PC-3 (cell line): ENCODE measurements around the gene CUEDC1. TPM values are rescaled to one million over a fixed set of nuclear protein-coding genes. Genes with fewer than 3 reads are reported as not detected.

Experiments
- ATAC-seq: fragments of 200-7000 bp; cut with Tn5 transposase; 2 replicates; pipeline ENCODE4 v1.9.1; 2020; ENCODE audit warnings: mild to moderate bottlenecking, moderate library complexity
- BruUV-seq: library from RNA; stranded (reverse); fragments of 400-500 nt; replicated peaks from 2 replicates; lab custom pipeline; 2021; lab: Mats Ljungman, UMichigan
- CTCF ChIA-PET: fragments of 300-600 bp; sonication (Branson Sonifier 250); formaldehyde crosslinking; loops from one replicate; lab custom pipeline; 2022; ENCODE audit warnings: antibody characterized with exemption; lab: Charles Lee
- POLR2A ChIA-PET: fragments of 300-600 bp; sonication (Branson Sonifier 250); formaldehyde crosslinking; loops from one replicate; lab custom pipeline; 2022; ENCODE audit warnings: antibody characterized with exemption; ENCODE audit not compliant: unreplicated experiment; lab: Charles Lee
- DNase-seq: peaks from one replicate; pipeline ENCODE4 v3.0.0-alpha.2; 2015
- H2AFZ ChIP-seq: fragments of 300-600 bp; sonication (generic); 2 replicates; pipeline ENCODE4 v1.6.0; 2016; ENCODE audit warnings: antibody characterized with exemption, low read length
- H3F3A ChIP-seq: fragments of 300-600 bp; sonication (generic); one replicate; pipeline ENCODE4 v1.6.0; 2017; ENCODE audit warnings: antibody characterized with exemption, low read length, control low read depth, mild to moderate bottlenecking; ENCODE audit not compliant: unreplicated experiment
- H3K27ac ChIP-seq: fragments of 300-600 bp; sonication (generic); 2 replicates; pipeline ENCODE4 v1.5.1; 2016; ENCODE audit warnings: mild to moderate bottlenecking, low read length
- H3K27me3 ChIP-seq: fragments of 300-600 bp; sonication (generic); 2 replicates; pipeline ENCODE4 v1.6.1; 2016; ENCODE audit warnings: low read length, mixed read lengths
- H3K36me3 ChIP-seq: fragments of 300-600 bp; sonication (generic); 2 replicates; pipeline ENCODE4 v1.6.1; 2016; ENCODE audit warnings: low read depth, mixed run types, low read length, mixed read lengths
- H3K4me1 ChIP-seq: fragments of 300-600 bp; sonication (generic); 2 replicates; pipeline ENCODE4 v1.5.1; 2016; ENCODE audit warnings: low read length; ENCODE audit not compliant: insufficient read depth
- H3K4me2 ChIP-seq: fragments of 300-600 bp; sonication (generic); 2 replicates; pipeline ENCODE4 v1.6.0; 2016; ENCODE audit warnings: low read length
- H3K4me3 ChIP-seq: fragments of 300-600 bp; sonication (generic); 2 replicates; pipeline ENCODE4 v1.5.1; 2016; ENCODE audit warnings: mild to moderate bottlenecking, low read length, mixed read lengths
- H3K79me2 ChIP-seq: fragments of 300-600 bp; sonication (generic); 2 replicates; pipeline ENCODE4 v1.6.1; 2017; ENCODE audit warnings: low read length, mixed read lengths
- H3K9ac ChIP-seq: fragments of 300-600 bp; sonication (generic); 2 replicates; pipeline ENCODE4 v1.6.0; 2016; ENCODE audit warnings: mild to moderate bottlenecking, low read length
- H3K9me2 ChIP-seq: fragments of 300-600 bp; sonication (generic); replicated peaks from 2 replicates; pipeline ENCODE4 v1.6.1; 2016; ENCODE audit warnings: mixed run types, low read length, mixed read lengths
- H3K9me3 ChIP-seq: fragments of 300-600 bp; sonication (generic); 2 replicates; pipeline ENCODE4 v1.6.1; 2016; ENCODE audit warnings: low read length, mixed read lengths
- H4K20me1 ChIP-seq: fragments of 300-600 bp; sonication (generic); 2 replicates; pipeline ENCODE4 v1.6.1; 2016; ENCODE audit warnings: low read length, mixed read lengths
- CTCF ChIP-seq: fragments of 300-600 bp; sonication (generic); conservative IDR thresholded peaks from 2 replicates; pipeline ENCODE4 v1.5.1; 2017; ENCODE audit warnings: antibody characterized with exemption, low read depth, mild to moderate bottlenecking, low read length
- EZH2 ChIP-seq: fragments of 300-600 bp; sonication (generic); IDR thresholded peaks from one replicate; pipeline ENCODE4 v1.6.1; 2017; ENCODE audit warnings: antibody characterized with exemption, mild to moderate bottlenecking, low read length; ENCODE audit not compliant: unreplicated experiment
- EZH2phosphoT487 ChIP-seq: fragments of 300-600 bp; sonication (generic); IDR thresholded peaks from 2 replicates; pipeline ENCODE4 v1.6.1; 2018; ENCODE audit warnings: mild to moderate bottlenecking, antibody characterized with exemption, low read length, borderline replicate concordance
- intact Hi-C: fragments of 100-400 bp; cut with micrococcal nuclease; formaldehyde crosslinking; loops from 2 replicates; pipeline ENCODE4 v1.9.0; 2023
- total RNA-seq: library from RNA; depleted of rRNA; stranded (reverse); fragments of >200 nt; gene quantifications from 2 replicates; pipeline ENCODE4 v1.2.3, GENCODE V29; 2014

The CUEDC1 gene
- total RNA-seq, 1 experiment from 2014 or later, result 31.6 TPM

GRCh38 chr17:57889252-57889651 lies 66.0 kb downstream of the CUEDC1 start:
- intact Hi-C loops, result no loop called here
- TF ChIP-seq EZH2, result no peak
- TF ChIP-seq EZH2phosphoT487, result no peak
- TF ChIP-seq CTCF, result no peak

GRCh38 chr17:57888311-57889216 lies 66.6 kb downstream of the CUEDC1 start:
- peaks cover 46% of the 10 kb centered on the region for H3K4me1 ChIP-seq
- H3K4me3 ChIP-seq, result no peak overlapping the region
- ChIA-PET CTCF (no interaction called here), POLR2A (interaction anchor here (0.6 kb wide), 1 partner anchor 66 kb away, joined by 5 read pairs; no protein-coding TSS in a partner anchor)
- no peak overlapping the region for H2AFZ ChIP-seq
- no peak overlapping the region for H3K9ac ChIP-seq
- no peak for TF ChIP-seq EZH2phosphoT487
- TF ChIP-seq CTCF, result no peak
- TF ChIP-seq EZH2, result no peak
- ATAC-seq (no peak), DNase-seq (no peak)
- intact Hi-C loops, result no loop called here
- no TSS peak for BruUV-seq
- H3K27me3 ChIP-seq, result no peaks in the 10 kb centered on the region
- H3K27ac ChIP-seq, result no peak overlapping the region
- H3K9me3 ChIP-seq, result no peaks in the 10 kb centered on the region
- no peaks in the 10 kb centered on the region for H4K20me1 ChIP-seq
- no peak overlapping the region for H3K4me2 ChIP-seq
- H3K9me2 ChIP-seq, result no peaks in the 10 kb centered on the region
- H3K79me2 ChIP-seq, result peaks cover 33% of the 10 kb centered on the region
- peaks cover 8% of the 10 kb centered on the region for H3F3A ChIP-seq
- H3K36me3 ChIP-seq, result peaks cover 10% of the 10 kb centered on the region

More at GRCh38 chr17:57889252-57889651, 66.0 kb downstream of the CUEDC1 start:
- no peak overlapping the region for H3K4me3 ChIP-seq
- H3F3A ChIP-seq, result peaks cover 8% of the 10 kb centered on the region
- no peak overlapping the region for H3K9ac ChIP-seq
- H3K36me3 ChIP-seq, result peaks cover 10% of the 10 kb centered on the region
- no peaks in the 10 kb centered on the region for H3K9me2 ChIP-seq
- H3K9me3 ChIP-seq, result no peaks in the 10 kb centered on the region
- ChIA-PET POLR2A (no interaction called here), CTCF (no interaction called here)
- no peaks in the 10 kb centered on the region for H4K20me1 ChIP-seq
- H3K4me2 ChIP-seq, result peak overlapping the region; percentile 47; the same call in 1 of the 2 replicates
- no peak for ATAC-seq
- H3K4me1 ChIP-seq, result peaks cover 53% of the 10 kb centered on the region
- peak overlapping the region; percentile 93 for H3K27ac ChIP-seq
- DNase-seq, result no peak
- no TSS peak for BruUV-seq
- H3K79me2 ChIP-seq, result peaks cover 33% of the 10 kb centered on the region
- no peak overlapping the region for H2AFZ ChIP-seq
- H3K27me3 ChIP-seq, result no peaks in the 10 kb centered on the region

GRCh38 chr17:57887161-57887560 lies 68.1 kb downstream of the CUEDC1 start:
- Histone ChIP-seq H3K27ac (no peak overlapping the region), H3F3A (peaks cover 8% of the 10 kb centered on the region), H3K4me3 (no peak overlapping the region), H3K4me1 (peaks cover 32% of the 10 kb centered on the region), H3K9me2 (no peaks in the 10 kb centered on the region), H3K9ac (no peak overlapping the region), H3K4me2 (no peak overlapping the region), H4K20me1 (no peaks in the 10 kb centered on the region), H3K36me3 (peaks cover 14% of the 10 kb centered on the region), H3K27me3 (no peaks in the 10 kb centered on the region), H3K9me3 (no peaks in the 10 kb centered on the region), H2AFZ (no peak overlapping the region), H3K79me2 (peaks cover 32% of the 10 kb centered on the region)
- no peak for DNase-seq
- no peak for ATAC-seq
- ChIA-PET POLR2A (no interaction called here), CTCF (interaction anchor here (0.7 kb wide), 1 partner anchor 27 kb away, joined by 7 read pairs; no protein-coding TSS in a partner anchor)
- no peak for TF ChIP-seq CTCF
- no peak for TF ChIP-seq EZH2phosphoT487
- TF ChIP-seq EZH2, result no peak
- intact Hi-C loops, result no loop called here
- no TSS peak for BruUV-seq
